K562 (cell line): ENCODE results near the gene CNGA3. TPM values are rescaled to one million over a fixed set of nuclear protein-coding genes. Genes with fewer than 3 reads are reported as not detected.

Source experiments
- ATAC-seq: fragments of 200-7000 bp; cut with Tn5 transposase; 3 replicates; pipeline ENCODE4 v1.9.1; 2020; ENCODE audit warnings: moderate library complexity
- BruUV-seq: library from RNA; stranded (reverse); fragments of 400-500 nt; replicated peaks from 2 replicates; lab custom pipeline; 2021; lab: Mats Ljungman, UMichigan
- CTCF ChIA-PET: fragments of 300-600 bp; formaldehyde crosslinking; extraction: SDS; loops from one replicate; lab custom pipeline; 2021; ENCODE audit warnings: low intra/inter-chr PET ratio; lab: Yijun Ruan, JAX
- POLR2A ChIA-PET: fragments of 300-600, 350-650 bp; sonication (Branson Sonifier 250); formaldehyde crosslinking; extraction: SDS; loops from one replicate; lab custom pipeline; 2021; ENCODE audit warnings: antibody characterized with exemption, inconsistent platforms; lab: Yijun Ruan, JAX
- DNase-seq, 4 experiments: peaks; one replicate each; pipeline versions ENCODE4 v3.0.0 to v3.0.0-alpha.2; 2011 to 2018; ENCODE audit warnings: low spot score in 3 of 4, mixed read lengths in 3 of 4; ENCODE audit errors: extremely low read depth in 1 of 4
- FAIRE-seq: peaks from 2 replicates; lab custom pipeline; 2011; peaks lifted over from hg19 to GRCh38; lab: Jason Lieb, UNC
- H2AFZ ChIP-seq: 2 replicates; pipeline ENCODE4 v1.6.0; 2011; ENCODE audit warnings: low read depth, low read length, control low read depth, inconsistent platforms
- H3K27ac ChIP-seq: fragments of 200-600 bp; 3 replicates; pipeline ENCODE4 v1.8.0; 2011; ENCODE audit warnings: low read depth, mild to moderate bottlenecking, control low read depth, inconsistent platforms, low read length, moderate library complexity, mixed read lengths; ENCODE audit errors: extremely low read depth
- H3K27me3 ChIP-seq, 2 experiments: fragments of 300-600 bp in 1 of 2; 2 replicates in 1 of 2; 3 replicates in 1 of 2; pipeline versions ENCODE4 v1.6.0 to v1.8.0; 2011; ENCODE audit warnings: inconsistent platforms in 2 of 2, low read length in 2 of 2, mild to moderate bottlenecking in 1 of 2, mixed read lengths in 1 of 2, moderate library complexity in 1 of 2; ENCODE audit not compliant: control insufficient read depth in 2 of 2, insufficient read depth in 2 of 2
- H3K36me3 ChIP-seq: fragments of 300-600 bp; 3 replicates; pipeline ENCODE4 v1.8.0; 2011; ENCODE audit warnings: mild to moderate bottlenecking, low read length, inconsistent platforms; ENCODE audit not compliant: control insufficient read depth, insufficient read depth
- H3K4me1 ChIP-seq, 2 experiments: fragments of 200-600 bp in 1 of 2; replicated peaks in 1 of 2; 2 replicates in 1 of 2; 3 replicates in 1 of 2; pipeline versions ENCODE4 v1.5.1 to v1.8.0; 2011; ENCODE audit warnings: inconsistent platforms in 2 of 2, low read length in 2 of 2, mild to moderate bottlenecking in 1 of 2, mixed read lengths in 1 of 2, moderate library complexity in 1 of 2; ENCODE audit not compliant: control insufficient read depth in 2 of 2, insufficient read depth in 2 of 2
- H3K4me2 ChIP-seq: 2 replicates; pipeline ENCODE4 v1.6.1; 2011; ENCODE audit warnings: low read length, control low read depth, inconsistent platforms, mixed read lengths; ENCODE audit not compliant: insufficient read depth
- H3K4me3 ChIP-seq: fragments of 200-600 bp; sonication (generic), shearing (Covaris generic); 2 replicates; pipeline ENCODE4 v1.5.1; 2016; ENCODE audit warnings: control low read depth, inconsistent platforms
- H3K79me2 ChIP-seq: fragments of 200-600 bp; 3 replicates; pipeline ENCODE4 v1.8.0; 2011; ENCODE audit warnings: low read length, inconsistent platforms; ENCODE audit not compliant: control insufficient read depth, insufficient read depth
- H3K9ac ChIP-seq, 2 experiments: 2 replicates each; pipeline versions ENCODE4 v1.6.0 to v1.6.1; 2011; ENCODE audit warnings: low read depth in 2 of 2, low read length in 2 of 2, control low read depth in 1 of 2, inconsistent platforms in 1 of 2, mild to moderate bottlenecking in 1 of 2, mixed read lengths in 1 of 2; ENCODE audit not compliant: insufficient read depth in 1 of 2
- H3K9me1 ChIP-seq: one replicate; pipeline ENCODE4 v1.6.0; 2011; ENCODE audit warnings: inconsistent platforms, mild to moderate bottlenecking, low read length, moderate library complexity; ENCODE audit not compliant: control insufficient read depth, insufficient read depth
- H3K9me3 ChIP-seq: replicated peaks from 2 replicates; pipeline ENCODE4 v1.5.1; 2011; ENCODE audit warnings: low read depth, low read length, inconsistent platforms; ENCODE audit not compliant: control insufficient read depth, insufficient read depth
- H4K20me1 ChIP-seq: replicated peaks from 2 replicates; pipeline ENCODE4 v1.6.1; 2011; ENCODE audit warnings: low read length, inconsistent platforms, mixed read lengths; ENCODE audit not compliant: control insufficient read depth, insufficient read depth
- BACH1 ChIP-seq: fragments of 200-800 bp; sonication (Bioruptor generic); IDR thresholded peaks from 2 replicates; pipeline ENCODE4 v1.6.1; 2016; ENCODE audit warnings: missing genetic modification characterization, missing compliant biosample characterization
- FOXK2 ChIP-seq, 2 experiments: fragments of 450-650 bp; IDR thresholded peaks in 1 of 2; conservative IDR thresholded peaks in 1 of 2; 2 replicates each; pipeline ENCODE4 v1.6.1; 2016; ENCODE audit warnings: low read depth in 2 of 2, mild to moderate bottlenecking in 1 of 2
- FOXP4 ChIP-seq: sonication (generic); formaldehyde crosslinking; IDR thresholded peaks from 2 replicates; pipeline ENCODE4 v1.8.0; 2022; ENCODE audit warnings: mild to moderate bottlenecking, missing genetic modification reagents, borderline replicate concordance
- NR4A1 ChIP-seq, 2 experiments: fragments of 250-450 bp in 1 of 2; fragments of 450-650 bp in 1 of 2; sonication (Bioruptor Pico) in 1 of 2; IDR thresholded peaks; 2 replicates each; pipeline versions ENCODE4 v1.4.0 to v1.6.1; 2016 to 2020; ENCODE audit warnings: mild to moderate bottlenecking in 2 of 2, missing compliant biosample characterization in 1 of 2, missing genetic modification characterization in 1 of 2, moderate library complexity in 1 of 2
- SNIP1 ChIP-seq: fragments of 450-650 bp; IDR thresholded peaks from 2 replicates; pipeline ENCODE4 v1.7.1; 2017; ENCODE audit warnings: low read depth, mild to moderate bottlenecking
- TRIM28 ChIP-seq: fragments of 450-650 bp; IDR thresholded peaks from 2 replicates; pipeline ENCODE4 v1.6.1; 2017
- WHSC1 ChIP-seq: IDR thresholded peaks from one replicate; pipeline ENCODE4 v1.6.1; 2012; ENCODE audit warnings: low read length, control low read depth, inconsistent platforms
- XRCC3 ChIP-seq: fragments of 450-650 bp; IDR thresholded peaks from 2 replicates; pipeline ENCODE4 v1.6.1; 2017; ENCODE audit warnings: mild to moderate bottlenecking, moderate library complexity
- WGBS: fragments of 100-300 bp; shearing (Covaris generic); methylation state at CpG from one replicate; pipeline ENCODE4 v1.1.6; 2016; ENCODE audit warnings: low coverage, mixed read lengths; ENCODE audit not compliant: insufficient coverage; ENCODE audit errors: missing lambda C conversion rate; 5-methylcytosine and 5-hydroxymethylcytosine counted together
- in situ Hi-C: fragments of 300-500 bp; cut with MboI; formaldehyde crosslinking; loops from 4 replicates; pipeline ENCODE4 v1.15.0; 2018; ENCODE audit warnings: inconsistent platforms, mixed read lengths
- intact Hi-C: fragments of 100-400 bp; cut with micrococcal nuclease; formaldehyde crosslinking; loops from 2 replicates; pipeline ENCODE4 v1.14.2; 2022
- polyA plus RNA-seq, 8 experiments: library from polyadenylated mRNA; depleted of rRNA in 4 of 8; stranded (reverse) in 5 of 8; unstranded in 3 of 8; fragments of >200 nt; fragmentation: Nextera tagmentation in 2 of 8; fragmentation: Illumina TruSeq in 1 of 8; extraction: Ambion mirVana in 2 of 8; extraction: Trizol in 1 of 8; gene quantifications; 2 replicates each; pipeline versions ENCODE4 v1.2.1 to v1.2.3, GENCODE V29; 2011 to 2014; ENCODE audit warnings: inconsistent platforms in 1 of 8, missing spikeins in 1 of 8
- total RNA-seq, 7 experiments: library from RNA; depleted of rRNA in 6 of 7; stranded (reverse); fragments of >200 nt in 6 of 7; fragmentation: Illumina TruSeq in 2 of 7; extraction: Trizol in 2 of 7; gene quantifications; 2 replicates each; pipeline versions ENCODE4 v1.2.1 to v1.2.3, GENCODE V29; 2011 to 2021; ENCODE audit warnings: low replicate concordance in 1 of 7
- TF ChIP-seq, protein P1 (sequence below): fragments of 450-650 bp; IDR thresholded peaks from 2 replicates; pipeline ENCODE4 v1.7.0; 2016; ENCODE audit warnings: borderline replicate concordance

The CNGA3 gene
- total and polyA plus RNA-seq, 9 of the 15 experiments (the other 6 are each of a cell fraction or from before 2014, with no cell fraction given) = not detected

DNA sequence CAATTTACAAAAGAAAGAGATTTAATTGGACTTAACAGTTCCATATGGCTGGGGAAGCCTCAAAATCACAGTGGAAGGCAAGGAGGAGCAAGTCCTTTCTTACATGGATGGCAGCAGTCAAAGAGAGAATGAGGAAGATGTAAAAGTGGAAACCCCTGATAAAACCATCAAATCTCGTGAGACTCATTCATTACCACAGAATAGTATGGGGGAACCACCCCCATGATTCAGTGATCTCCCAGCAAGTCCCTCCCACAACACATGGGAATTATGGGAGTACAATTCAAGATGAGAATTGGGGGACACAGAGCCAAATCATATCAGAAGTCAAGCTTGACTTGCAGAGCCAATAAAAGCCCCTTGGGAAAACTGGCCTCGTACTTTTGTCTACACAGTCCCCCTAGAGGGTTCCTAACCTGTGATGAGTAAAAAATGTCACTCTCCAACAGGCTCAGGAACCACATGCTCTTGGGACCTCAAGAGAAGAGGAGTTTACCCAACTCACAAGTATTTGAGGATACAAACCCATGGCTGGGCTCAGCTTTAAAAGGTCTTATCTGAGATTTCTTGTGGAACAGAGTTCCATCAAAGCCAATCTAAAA is 87.2 kb downstream of the CNGA3 start:
- CTCF ChIA-PET = no interaction called here
- H3K27me3 ChIP-seq = no peaks in the 10 kb centered on the region
- H3K79me2 ChIP-seq = no peaks in the 10 kb centered on the region
- ATAC-seq (no peak), FAIRE-seq (no peak), DNase-seq (no peak)
- TF ChIP-seq TRIM28 = no peak
- TF ChIP-seq NR4A1 (CRISPR knock-in tag; IDR thresholded peaks at IDR 0.05) = no peak
- TF ChIP-seq NR4A1 (tag; IDR thresholded peaks at IDR 0.05) = no peak
- TF ChIP-seq XRCC3 = no peak
- TF ChIP-seq FOXK2 (conservative IDR thresholded peaks at IDR 0.05 in 1 of 2, IDR thresholded peaks at IDR 0.05 in 1 of 2; ENCODE audit: low read depth in 2 of 2) = no peak
- TF ChIP-seq, protein P1, sequence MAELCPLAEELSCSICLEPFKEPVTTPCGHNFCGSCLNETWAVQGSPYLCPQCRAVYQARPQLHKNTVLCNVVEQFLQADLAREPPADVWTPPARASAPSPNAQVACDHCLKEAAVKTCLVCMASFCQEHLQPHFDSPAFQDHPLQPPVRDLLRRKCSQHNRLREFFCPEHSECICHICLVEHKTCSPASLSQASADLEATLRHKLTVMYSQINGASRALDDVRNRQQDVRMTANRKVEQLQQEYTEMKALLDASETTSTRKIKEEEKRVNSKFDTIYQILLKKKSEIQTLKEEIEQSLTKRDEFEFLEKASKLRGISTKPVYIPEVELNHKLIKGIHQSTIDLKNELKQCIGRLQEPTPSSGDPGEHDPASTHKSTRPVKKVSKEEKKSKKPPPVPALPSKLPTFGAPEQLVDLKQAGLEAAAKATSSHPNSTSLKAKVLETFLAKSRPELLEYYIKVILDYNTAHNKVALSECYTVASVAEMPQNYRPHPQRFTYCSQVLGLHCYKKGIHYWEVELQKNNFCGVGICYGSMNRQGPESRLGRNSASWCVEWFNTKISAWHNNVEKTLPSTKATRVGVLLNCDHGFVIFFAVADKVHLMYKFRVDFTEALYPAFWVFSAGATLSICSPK = no peak
- TF ChIP-seq SNIP1 = no peak
- TF ChIP-seq WHSC1 = no peak
- TF ChIP-seq FOXP4 = no peak
- no peak for TF ChIP-seq BACH1
- no peak overlapping the region for H3K4me3 ChIP-seq
- H3K27ac ChIP-seq = no peak overlapping the region
- in situ Hi-C loops (no loop called here), intact Hi-C loops (no loop called here)
- BruUV-seq = no TSS peak
- no peak overlapping the region for H3K9ac ChIP-seq
- H2AFZ ChIP-seq = no peak overlapping the region
- no peak overlapping the region for H3K4me2 ChIP-seq
- no peaks in the 10 kb centered on the region for H3K36me3 ChIP-seq
- POLR2A ChIA-PET = interaction anchor here (0.6 kb wide), 1 partner anchor 9 kb away, joined by 4 read pairs; no protein-coding TSS in a partner anchor
- no peaks in the 10 kb centered on the region; a peak in 1 of 5 replicates for H3K4me1 ChIP-seq
- 0% methylated on average over 2 of the region's 2 CpGs for WGBS
- H4K20me1 ChIP-seq = no peaks in the 10 kb centered on the region
- no peaks in the 10 kb centered on the region for H3K9me1 ChIP-seq
- H3K9me3 ChIP-seq = peaks cover 3% of the 10 kb centered on the region
